B cell (primary cell): Measurements from ENCODE around the gene MTCL1. TPM values are rescaled to one million over a fixed set of nuclear protein-coding genes. Genes with fewer than 3 reads are reported as not detected.

ENCODE experiments used
- ATAC-seq: fragments of 200-7000 bp; cut with Tn5 transposase; one replicate; pipeline ENCODE4 v1.10.0; 2021; ENCODE audit warnings: low read depth, mild to moderate bottlenecking, moderate number of reproducible peaks, moderate library complexity
- CTCF ChIA-PET: fragments of 350-600 bp; sonication (Branson Sonifier 250); formaldehyde crosslinking; loops from one replicate; lab custom pipeline; 2021; ENCODE audit warnings: antibody characterized with exemption, inconsistent platforms; lab: Charles Lee
- POLR2A ChIA-PET: fragments of 350-600 bp; sonication (Branson Sonifier 250); formaldehyde crosslinking; loops from one replicate; lab custom pipeline; 2021; ENCODE audit warnings: antibody characterized with exemption; lab: Charles Lee
- DNase-seq: peaks from one replicate; pipeline ENCODE4 v3.0.0; 2013
- H2AFZ ChIP-seq: 2 replicates; pipeline ENCODE4 v1.6.1; 2012; ENCODE audit warnings: mild to moderate bottlenecking, low read depth, low read length; ENCODE audit not compliant: insufficient read depth, poor library complexity, severe bottlenecking
- H3K27ac ChIP-seq, 2 donors: 1 replicate in 1 of 2; 2 replicates in 1 of 2; pipeline ENCODE4 v1.5.1; 2012 to 2013; ENCODE audit warnings: low read length in 2 of 2, mild to moderate bottlenecking in 2 of 2, moderate library complexity in 1 of 2
- H3K27me3 ChIP-seq, 4 experiments: fragments of 200-600 bp in 1 of 4; sonication (generic) in 1 of 4; replicated peaks in 1 of 4; 1 replicate in 2 of 4; 2 replicates in 2 of 4; pipeline versions ENCODE4 v1.6.1 to v1.7.0; 2013 to 2016; ENCODE audit warnings: low read length in 3 of 4, mild to moderate bottlenecking in 2 of 4, mixed read lengths in 1 of 4, moderate library complexity in 1 of 4; ENCODE audit not compliant: insufficient read depth in 4 of 4, control insufficient read depth in 3 of 4; ENCODE audit errors: control extremely low read depth in 1 of 4
- H3K36me3 ChIP-seq, 2 experiments: replicated peaks in 1 of 2; 1 replicate in 1 of 2; 2 replicates in 1 of 2; pipeline versions ENCODE4 v1.6.1 to v1.7.1; 2013; ENCODE audit warnings: low read length in 1 of 2; ENCODE audit not compliant: insufficient read depth in 2 of 2, control insufficient read depth in 1 of 2; ENCODE audit errors: control extremely low read depth in 1 of 2, extremely low read depth in 1 of 2
- H3K4me1 ChIP-seq, 2 donors: fragments of 200-600 bp in 1 of 2; sonication (generic) in 1 of 2; 1 replicate in 1 of 2; 2 replicates in 1 of 2; pipeline versions ENCODE4 v1.5.1 to v1.6.1; 2013 to 2017; ENCODE audit warnings: low read length in 2 of 2; ENCODE audit not compliant: control insufficient read depth in 2 of 2, insufficient read depth in 2 of 2
- H3K4me2 ChIP-seq: replicated peaks from 2 replicates; pipeline ENCODE3; 2012; ENCODE audit warnings: mild to moderate bottlenecking, low read depth, low read length; ENCODE audit not compliant: poor library complexity, severe bottlenecking
- H3K4me3 ChIP-seq, 5 experiments: fragments of 200-600 bp in 1 of 5; sonication (generic) in 1 of 5; 1 replicate in 3 of 5; 2 replicates in 2 of 5; pipeline versions ENCODE4 v1.5.1 to v1.7.0; 2011 to 2016; ENCODE audit warnings: low read length in 4 of 5, mild to moderate bottlenecking in 4 of 5, low read depth in 2 of 5, control low read depth in 1 of 5, moderate library complexity in 1 of 5; ENCODE audit not compliant: insufficient read depth in 1 of 5; ENCODE audit errors: control extremely low read depth in 1 of 5, extremely low read depth in 1 of 5
- H3K79me2 ChIP-seq: fragments of 200-600 bp; sonication (generic); one replicate; pipeline ENCODE4 v1.6.0; 2016; ENCODE audit warnings: low read length; ENCODE audit not compliant: control insufficient read depth, insufficient read depth
- H3K9ac ChIP-seq: fragments of 200-600 bp; sonication (generic); 2 replicates; pipeline ENCODE4 v1.6.1; 2017; ENCODE audit warnings: mild to moderate bottlenecking, low read length, moderate library complexity
- H3K9me3 ChIP-seq, 3 donors: one replicate each; pipeline versions ENCODE4 v1.6.1 to v1.7.1; 2013; ENCODE audit warnings: low read length in 2 of 3; ENCODE audit not compliant: control insufficient read depth in 2 of 3, insufficient read depth in 1 of 3; ENCODE audit errors: control extremely low read depth in 1 of 3
- H4K20me1 ChIP-seq: 2 replicates; pipeline ENCODE4 v1.6.0; 2012; ENCODE audit warnings: mild to moderate bottlenecking, low read length; ENCODE audit not compliant: insufficient read depth, control insufficient read depth, poor library complexity, severe bottlenecking
- H3K27ac Mint-ChIP-seq: one replicate; pipeline ENCODE4 v1.8.0; 2021; ENCODE audit warnings: mixed read lengths
- H3K27me3 Mint-ChIP-seq: one replicate; pipeline ENCODE4 v1.8.0; 2021; ENCODE audit warnings: mixed read lengths
- H3K4me1 Mint-ChIP-seq: one replicate; pipeline ENCODE4 v1.8.0; 2021; ENCODE audit warnings: mixed read lengths
- H3K4me3 Mint-ChIP-seq: one replicate; pipeline ENCODE4 v1.8.0; 2021; ENCODE audit warnings: mixed read lengths
- H3K9me3 Mint-ChIP-seq: one replicate; pipeline ENCODE4 v1.8.0; 2022; ENCODE audit warnings: mixed read lengths; ENCODE audit not compliant: insufficient read depth
- EZH2 ChIP-seq: IDR thresholded peaks from 2 replicates; pipeline ENCODE4 v1.6.1; 2012; ENCODE audit warnings: borderline replicate concordance, low read depth, mild to moderate bottlenecking, moderate library complexity, low read length; ENCODE audit not compliant: insufficient read depth, poor library complexity, severe bottlenecking
- WGBS: methylation state at CpG from one replicate; pipeline ENCODE4 v1.1.5; 2013; ENCODE audit warnings: missing lambda C conversion rate; ENCODE audit not compliant: insufficient coverage; 5-methylcytosine and 5-hydroxymethylcytosine counted together
- intact Hi-C: fragments of 100-400 bp; cut with micrococcal nuclease; formaldehyde crosslinking; loops from one replicate; pipeline ENCODE4 v1.10.0; 2022
- polyA plus RNA-seq: library from polyadenylated mRNA; depleted of rRNA; stranded (reverse); fragments of >200 nt; gene quantifications from 2 replicates; pipeline ENCODE4 v1.2.3, GENCODE V29; 2012
- total RNA-seq, 2 donors: library from RNA; stranded (reverse); fragments of 120-200 nt in 1 of 2; gene quantifications; 1 replicate in 1 of 2; 2 replicates in 1 of 2; pipeline versions ENCODE4 v1.2.3 to v1.2.4, GENCODE V29; 2013 to 2022
- TF ChIP-seq, protein P1 (sequence below): fragments of 200-600 bp; IDR thresholded peaks from one replicate; pipeline ENCODE4 v1.8.0; 2022; ENCODE audit warnings: antibody characterized with exemption, mild to moderate bottlenecking

MTCL1 gene
- total and polyA plus RNA-seq, 2 donors (not counting 1 experiment from before 2014, with no cell fraction given) = 2.7 to 5.8 TPM

DNA sequence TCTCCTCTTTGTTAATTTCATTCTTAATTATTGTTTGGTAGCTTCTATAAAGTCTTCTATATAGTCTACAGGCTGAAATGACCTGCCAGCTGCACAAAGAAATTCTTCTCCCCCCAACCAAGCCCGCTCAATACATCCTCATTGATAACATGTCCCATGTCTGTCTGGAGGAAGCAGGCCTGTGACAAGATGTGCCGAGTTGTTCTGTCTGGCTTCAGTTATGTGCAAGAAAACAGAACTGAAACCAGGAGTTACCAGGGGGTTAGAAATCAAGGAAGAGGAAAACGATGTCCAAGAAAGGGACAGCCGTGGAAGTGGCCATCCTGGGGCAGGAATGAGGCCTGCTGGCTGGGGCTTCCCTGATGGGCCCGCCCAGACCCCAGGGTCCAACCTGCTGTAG is 57.6 kb downstream of the MTCL1 start:
- intact Hi-C loops = no loop called here
- POLR2A ChIA-PET = no interaction called here

DNA sequence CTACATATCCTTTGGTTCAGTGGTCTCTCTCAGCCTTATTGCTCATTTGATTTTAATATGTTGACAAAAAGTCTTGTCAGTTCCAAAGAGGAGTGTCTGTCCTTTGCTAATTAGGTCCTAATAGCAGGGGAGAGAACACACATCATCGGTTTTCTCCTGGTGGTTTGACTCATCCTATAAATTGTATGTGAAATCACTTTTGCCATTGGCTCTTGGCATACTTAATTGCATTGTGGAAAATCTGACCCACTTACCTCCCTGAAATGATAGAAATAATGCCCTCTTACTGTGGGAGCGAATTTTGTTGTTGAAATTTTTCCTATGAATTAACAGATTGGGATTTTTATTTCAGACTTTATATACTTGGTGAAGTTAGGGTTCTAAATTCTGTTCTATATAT is 58.3 kb downstream of the MTCL1 start:
- no peak for TF ChIP-seq EZH2
- TF ChIP-seq, protein P1, sequence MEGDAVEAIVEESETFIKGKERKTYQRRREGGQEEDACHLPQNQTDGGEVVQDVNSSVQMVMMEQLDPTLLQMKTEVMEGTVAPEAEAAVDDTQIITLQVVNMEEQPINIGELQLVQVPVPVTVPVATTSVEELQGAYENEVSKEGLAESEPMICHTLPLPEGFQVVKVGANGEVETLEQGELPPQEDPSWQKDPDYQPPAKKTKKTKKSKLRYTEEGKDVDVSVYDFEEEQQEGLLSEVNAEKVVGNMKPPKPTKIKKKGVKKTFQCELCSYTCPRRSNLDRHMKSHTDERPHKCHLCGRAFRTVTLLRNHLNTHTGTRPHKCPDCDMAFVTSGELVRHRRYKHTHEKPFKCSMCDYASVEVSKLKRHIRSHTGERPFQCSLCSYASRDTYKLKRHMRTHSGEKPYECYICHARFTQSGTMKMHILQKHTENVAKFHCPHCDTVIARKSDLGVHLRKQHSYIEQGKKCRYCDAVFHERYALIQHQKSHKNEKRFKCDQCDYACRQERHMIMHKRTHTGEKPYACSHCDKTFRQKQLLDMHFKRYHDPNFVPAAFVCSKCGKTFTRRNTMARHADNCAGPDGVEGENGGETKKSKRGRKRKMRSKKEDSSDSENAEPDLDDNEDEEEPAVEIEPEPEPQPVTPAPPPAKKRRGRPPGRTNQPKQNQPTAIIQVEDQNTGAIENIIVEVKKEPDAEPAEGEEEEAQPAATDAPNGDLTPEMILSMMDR = no peak
- peaks cover 0 to 4% of the 10 kb centered on the region in 2 experiments for H3K36me3 ChIP-seq

More for the DNA sequence above, 57.6 kb downstream of the MTCL1 start:
- H3K4me2 ChIP-seq = no peak overlapping the region
- no peaks in the 10 kb centered on the region for H3K27me3 Mint-ChIP-seq
- H4K20me1 ChIP-seq = no peaks in the 10 kb centered on the region
- no peak overlapping the region for H3K9ac ChIP-seq
- 57% methylated on average over 3 of the region's 5 CpGs for WGBS
- H3K4me3 Mint-ChIP-seq = no peak overlapping the region
- peaks cover 0 to 10% (median 6%) of the 10 kb centered on the region in 3 donors for H3K9me3 ChIP-seq
- CTCF ChIA-PET = no interaction called here
- no peak for TF ChIP-seq EZH2
- TF ChIP-seq, protein P1 = no peak
- peaks cover 2% of the 10 kb centered on the region for H3K9me3 Mint-ChIP-seq
- H3K27me3 ChIP-seq = no peaks in the 10 kb centered on the region
- peaks cover 0 to 4% of the 10 kb centered on the region in 2 experiments for H3K36me3 ChIP-seq
- ATAC-seq = no peak
- no peak overlapping the region for H3K27ac ChIP-seq
- no peaks in the 10 kb centered on the region for H3K4me1 ChIP-seq
- H3K4me3 ChIP-seq = no peak overlapping the region
- DNase-seq = no peak
- no peak overlapping the region for H3K27ac Mint-ChIP-seq
- H2AFZ ChIP-seq = no peak overlapping the region
- no peaks in the 10 kb centered on the region for H3K79me2 ChIP-seq
- H3K4me1 Mint-ChIP-seq = peaks cover 8% of the 10 kb centered on the region

More for the DNA sequence above, 58.3 kb downstream of the MTCL1 start:
- peaks cover 2% of the 10 kb centered on the region for H3K9me3 Mint-ChIP-seq
- H3K27me3 ChIP-seq = no peaks in the 10 kb centered on the region
- intact Hi-C loops = no loop called here
- H3K79me2 ChIP-seq = no peaks in the 10 kb centered on the region
- CTCF ChIA-PET = no interaction called here
- DNase-seq (no peak), ATAC-seq (no peak)
- H3K9ac ChIP-seq = no peak overlapping the region
- H3K4me2 ChIP-seq = no peak overlapping the region
- no peaks in the 10 kb centered on the region for H3K27me3 Mint-ChIP-seq
- peaks cover 0 to 10% (median 6%) of the 10 kb centered on the region in 3 donors for H3K9me3 ChIP-seq
- POLR2A ChIA-PET = no interaction called here
- no peaks in the 10 kb centered on the region for H4K20me1 ChIP-seq
- no CpG with 5 or more reads among the region's 2 CpGs for WGBS
- H3K27ac Mint-ChIP-seq = no peak overlapping the region
- no peak overlapping the region for H2AFZ ChIP-seq
- peaks cover 2% of the 10 kb centered on the region for H3K4me1 Mint-ChIP-seq
- H3K4me3 Mint-ChIP-seq = no peak overlapping the region
- H3K27ac ChIP-seq = no peak overlapping the region
- H3K4me3 ChIP-seq = no peak overlapping the region
- no peaks in the 10 kb centered on the region for H3K4me1 ChIP-seq
